ENCODE measurements around the gene UTP4. TPM values are rescaled to one million over a fixed set of nuclear protein-coding genes. Genes with fewer than 3 reads are reported as not detected.

The UTP4 gene
- total and polyA plus RNA-seq, 10 donors, result 12.6 to 37.9 (median 17.1) TPM

DNA sequence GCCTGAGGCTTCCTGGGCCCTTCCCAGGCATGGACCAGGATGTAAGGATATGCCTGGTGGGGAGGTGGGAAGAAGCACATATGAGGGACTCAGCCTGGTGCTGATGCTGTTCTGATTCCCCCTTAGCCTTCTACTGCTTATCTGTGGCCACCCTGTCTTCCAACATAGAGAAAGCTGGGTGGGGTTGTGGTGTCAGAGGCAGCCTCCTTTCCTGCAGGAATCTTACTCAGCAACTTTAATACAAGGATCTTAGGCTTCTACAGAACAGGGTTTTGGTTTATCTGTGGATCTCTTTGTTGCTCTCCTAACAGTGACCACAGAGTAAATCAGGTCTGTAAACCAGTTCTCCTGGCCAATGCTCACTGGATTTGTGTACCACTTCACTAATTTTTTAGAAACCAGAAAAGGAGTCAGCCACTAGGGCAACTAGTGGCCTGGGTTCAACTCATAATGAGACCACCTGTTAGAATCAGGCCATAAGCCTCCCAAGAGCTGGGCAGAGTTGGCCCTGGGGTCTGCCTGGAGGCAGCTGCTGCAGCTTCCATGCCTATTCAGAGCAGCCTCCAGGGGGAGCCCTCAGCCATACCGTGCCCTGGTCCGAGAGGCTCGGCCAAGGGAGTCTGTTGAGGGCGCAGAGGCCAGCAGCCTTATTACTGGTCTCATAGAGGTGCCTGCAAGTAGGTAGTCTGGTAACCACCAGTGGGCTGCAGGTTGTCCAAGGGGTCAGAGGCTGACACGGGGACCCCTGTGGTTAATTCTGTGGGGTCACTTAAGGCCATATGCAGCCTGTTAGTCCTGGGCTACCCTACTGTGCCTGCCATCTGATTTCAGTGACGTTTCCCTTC is 19.9 kb upstream of the UTP4 start:
- Histone ChIP-seq H3K36me3 (peaks cover 0 to 85% (median 32%) of the 10 kb centered on the region in 6 donors), H3K27ac (no peak overlapping the region), H3K4me3 (no peak overlapping the region), H3K4me1 (peaks cover 3 to 27% (median 8%) of the 10 kb centered on the region in 6 donors), H3K27me3 (replicated peaks in 1 of 7) (peaks cover 0 to 23% (median 9%) of the 10 kb centered on the region in 7 donors), H3K9me3 (no peaks in the 10 kb centered on the region)
- peak; percentile 78 for DNase-seq
- no peak for TF ChIP-seq POLR2A (IDR thresholded peaks at IDR 0.05)
- TF ChIP-seq POLR2AphosphoS5 (IDR thresholded peaks at IDR 0.05), result no peak
- TF ChIP-seq, protein P1, sequence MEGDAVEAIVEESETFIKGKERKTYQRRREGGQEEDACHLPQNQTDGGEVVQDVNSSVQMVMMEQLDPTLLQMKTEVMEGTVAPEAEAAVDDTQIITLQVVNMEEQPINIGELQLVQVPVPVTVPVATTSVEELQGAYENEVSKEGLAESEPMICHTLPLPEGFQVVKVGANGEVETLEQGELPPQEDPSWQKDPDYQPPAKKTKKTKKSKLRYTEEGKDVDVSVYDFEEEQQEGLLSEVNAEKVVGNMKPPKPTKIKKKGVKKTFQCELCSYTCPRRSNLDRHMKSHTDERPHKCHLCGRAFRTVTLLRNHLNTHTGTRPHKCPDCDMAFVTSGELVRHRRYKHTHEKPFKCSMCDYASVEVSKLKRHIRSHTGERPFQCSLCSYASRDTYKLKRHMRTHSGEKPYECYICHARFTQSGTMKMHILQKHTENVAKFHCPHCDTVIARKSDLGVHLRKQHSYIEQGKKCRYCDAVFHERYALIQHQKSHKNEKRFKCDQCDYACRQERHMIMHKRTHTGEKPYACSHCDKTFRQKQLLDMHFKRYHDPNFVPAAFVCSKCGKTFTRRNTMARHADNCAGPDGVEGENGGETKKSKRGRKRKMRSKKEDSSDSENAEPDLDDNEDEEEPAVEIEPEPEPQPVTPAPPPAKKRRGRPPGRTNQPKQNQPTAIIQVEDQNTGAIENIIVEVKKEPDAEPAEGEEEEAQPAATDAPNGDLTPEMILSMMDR (IDR thresholded peaks at IDR 0.05 in 8 of 11, conservative IDR thresholded peaks at IDR 0.05 in 3 of 11), result peak in 9 of 11 experiments; percentile 24 to 80 (median 66)
- intact Hi-C loops (cut with DNase I; ENCODE audit: low total_unique reads), result no loop called here
- 52 to 63% (median 55%) methylated on average over 6 of the region's 6 CpGs for WGBS, 5 donors

DNA sequence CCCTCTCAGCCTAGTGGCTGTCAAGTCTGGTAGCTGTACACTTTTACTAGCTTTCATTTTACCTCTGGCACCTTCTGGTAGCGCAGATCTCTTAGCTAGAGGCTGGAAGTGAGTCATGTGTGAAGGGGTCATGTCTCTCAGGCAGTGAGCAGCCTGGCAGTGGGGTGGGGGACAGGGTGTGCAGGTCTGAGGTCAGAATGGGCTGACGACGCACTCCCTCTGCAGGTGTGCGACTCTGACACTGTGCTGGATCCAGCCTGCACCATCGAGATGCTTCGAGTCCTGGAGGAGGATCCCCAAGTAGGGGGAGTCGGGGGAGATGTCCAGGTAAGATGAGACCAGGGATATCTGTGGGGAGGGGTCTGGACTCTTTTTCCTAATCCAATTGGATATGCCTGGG is 19.2 kb upstream of the UTP4 start:
- intact Hi-C loops (cut with DNase I; ENCODE audit: low total_unique reads), result no loop called here
- H3K9me3 ChIP-seq, result no peaks in the 10 kb centered on the region
- H3K36me3 ChIP-seq, result peaks cover 0 to 92% (median 36%) of the 10 kb centered on the region in 6 donors
- no peak overlapping the region for H3K4me3 ChIP-seq
- WGBS, 5 donors, result 89 to 98% (median 95%) methylated on average over 7 of the region's 7 CpGs
- DNase-seq, result peak; percentile 44
- H3K27me3 ChIP-seq (replicated peaks in 1 of 7), result peaks cover 0 to 16% (median 2%) of the 10 kb centered on the region in 7 donors
- TF ChIP-seq POLR2AphosphoS5 (IDR thresholded peaks at IDR 0.05) (no peak), POLR2A (IDR thresholded peaks at IDR 0.05) (no peak)
- TF ChIP-seq, protein P1 (IDR thresholded peaks at IDR 0.05 in 8 of 11, conservative IDR thresholded peaks at IDR 0.05 in 3 of 11), result no peak
- no peak overlapping the region for H3K27ac ChIP-seq
- H3K4me1 ChIP-seq, result peaks cover 0 to 27% (median 3%) of the 10 kb centered on the region in 6 donors

DNA sequence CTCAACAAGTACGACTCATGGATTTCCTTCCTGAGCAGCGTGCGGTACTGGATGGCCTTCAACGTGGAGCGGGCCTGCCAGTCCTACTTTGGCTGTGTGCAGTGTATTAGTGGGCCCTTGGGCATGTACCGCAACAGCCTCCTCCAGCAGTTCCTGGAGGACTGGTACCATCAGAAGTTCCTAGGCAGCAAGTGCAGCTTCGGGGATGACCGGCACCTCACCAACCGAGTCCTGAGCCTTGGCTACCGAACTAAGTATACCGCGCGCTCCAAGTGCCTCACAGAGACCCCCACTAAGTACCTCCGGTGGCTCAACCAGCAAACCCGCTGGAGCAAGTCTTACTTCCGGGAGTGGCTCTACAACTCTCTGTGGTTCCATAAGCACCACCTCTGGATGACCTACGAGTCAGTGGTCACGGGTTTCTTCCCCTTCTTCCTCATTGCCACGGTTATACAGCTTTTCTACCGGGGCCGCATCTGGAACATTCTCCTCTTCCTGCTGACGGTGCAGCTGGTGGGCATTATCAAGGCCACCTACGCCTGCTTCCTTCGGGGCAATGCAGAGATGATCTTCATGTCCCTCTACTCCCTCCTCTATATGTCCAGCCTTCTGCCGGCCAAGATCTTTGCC is 18.0 kb upstream of the UTP4 start:
- Histone ChIP-seq H3K36me3 (peaks cover 0 to 94% (median 41%) of the 10 kb centered on the region in 6 donors), H3K27me3 (replicated peaks in 1 of 7) (peaks cover 0 to 3% (median 0%) of the 10 kb centered on the region in 7 donors), H3K4me1 (peaks cover 0 to 30% (median 2%) of the 10 kb centered on the region in 6 donors), H3K27ac (no peak overlapping the region), H3K9me3 (no peaks in the 10 kb centered on the region), H3K4me3 (no peak overlapping the region)
- DNase-seq, result peak; percentile 62
- no peak for TF ChIP-seq POLR2AphosphoS5 (IDR thresholded peaks at IDR 0.05)
- TF ChIP-seq POLR2A (IDR thresholded peaks at IDR 0.05), result no peak
- TF ChIP-seq, protein P1 (IDR thresholded peaks at IDR 0.05 in 8 of 11, conservative IDR thresholded peaks at IDR 0.05 in 3 of 11), result no peak
- WGBS, 5 donors, result 76 to 90% (median 82%) methylated on average over 18 to 25 of the region's 25 CpGs
- intact Hi-C loops (cut with DNase I; ENCODE audit: low total_unique reads), result no loop called here

DNA sequence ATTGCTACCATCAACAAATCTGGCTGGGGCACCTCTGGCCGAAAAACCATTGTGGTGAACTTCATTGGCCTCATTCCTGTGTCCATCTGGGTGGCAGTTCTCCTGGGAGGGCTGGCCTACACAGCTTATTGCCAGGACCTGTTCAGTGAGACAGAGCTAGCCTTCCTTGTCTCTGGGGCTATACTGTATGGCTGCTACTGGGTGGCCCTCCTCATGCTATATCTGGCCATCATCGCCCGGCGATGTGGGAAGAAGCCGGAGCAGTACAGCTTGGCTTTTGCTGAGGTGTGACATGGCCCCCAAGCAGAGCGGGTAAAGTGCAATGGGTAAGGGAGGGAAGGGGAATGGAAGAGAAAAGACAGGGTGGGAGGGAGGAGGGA is 17.5 kb upstream of the UTP4 start:
- intact Hi-C loops (cut with DNase I; ENCODE audit: low total_unique reads), result loop anchor here (5.0 kb wide), 1 partner anchor 263 kb away; no protein-coding TSS in a partner anchor
- Histone ChIP-seq H3K9me3 (no peaks in the 10 kb centered on the region), H3K4me3 (no peak overlapping the region), H3K4me1 (peaks cover 0 to 35% (median 2%) of the 10 kb centered on the region in 6 donors), H3K27me3 (replicated peaks in 1 of 7) (no peaks in the 10 kb centered on the region), H3K27ac (no peak overlapping the region), H3K36me3 (peaks cover 0 to 94% (median 41%) of the 10 kb centered on the region in 6 donors)
- 95 to 99% (median 97%) methylated on average over 6 of the region's 6 CpGs for WGBS, 5 donors
- no peak for TF ChIP-seq POLR2A (IDR thresholded peaks at IDR 0.05)
- TF ChIP-seq, protein P1 (IDR thresholded peaks at IDR 0.05 in 8 of 11, conservative IDR thresholded peaks at IDR 0.05 in 3 of 11), result no peak
- TF ChIP-seq POLR2AphosphoS5 (IDR thresholded peaks at IDR 0.05), result no peak
- peak; percentile 30 for DNase-seq
